Measurements from ENCODE around the gene ATCAY. TPM values are rescaled to one million over a fixed set of nuclear protein-coding genes. Genes with fewer than 3 reads are reported as not detected.

The ATCAY gene
- polyA plus RNA-seq, 1 donor from 2014 or later: 73.8 TPM

GRCh38 chr19:3949294-3949693, 68.8 kb downstream of the ATCAY start:
- Histone ChIP-seq H3F3A (ENCODE audit: insufficient read depth, low read length, poor library complexity, severe bottlenecking) (no peaks in the 10 kb centered on the region), H4K20me1 (ENCODE audit: insufficient read depth) (no peaks in the 10 kb centered on the region), H3K27ac (ENCODE audit: low read length) (no peak overlapping the region), H3K79me2 (replicated peaks; ENCODE audit: insufficient read depth, low read length) (no peaks in the 10 kb centered on the region), H3K9me3 (ENCODE audit: low read length) (no peaks in the 10 kb centered on the region), H3K36me3 (ENCODE audit: insufficient read depth, low read length) (no peaks in the 10 kb centered on the region), H3K4me3 (ENCODE audit: low read length) (no peak overlapping the region), H3K27me3 (ENCODE audit: insufficient read depth, low read depth, low read length) (no peaks in the 10 kb centered on the region), H3K4me2 (ENCODE audit: low read length) (no peak overlapping the region), H3K9me2 (ENCODE audit: insufficient read depth, low read length) (no peaks in the 10 kb centered on the region), H3K9ac (ENCODE audit: low read length) (no peak overlapping the region), H2AFZ (ENCODE audit: low read depth, low read length) (no peak overlapping the region)
- TF ChIP-seq EZH2 (IDR thresholded peaks at IDR 0.05; ENCODE audit: borderline replicate concordance, insufficient read depth, low read length, poor library complexity, severe bottlenecking): no peak
- no peak for TF ChIP-seq MXI1 (conservative IDR thresholded peaks at IDR 0.05; ENCODE audit: poor library complexity, severe bottlenecking)

DNA sequence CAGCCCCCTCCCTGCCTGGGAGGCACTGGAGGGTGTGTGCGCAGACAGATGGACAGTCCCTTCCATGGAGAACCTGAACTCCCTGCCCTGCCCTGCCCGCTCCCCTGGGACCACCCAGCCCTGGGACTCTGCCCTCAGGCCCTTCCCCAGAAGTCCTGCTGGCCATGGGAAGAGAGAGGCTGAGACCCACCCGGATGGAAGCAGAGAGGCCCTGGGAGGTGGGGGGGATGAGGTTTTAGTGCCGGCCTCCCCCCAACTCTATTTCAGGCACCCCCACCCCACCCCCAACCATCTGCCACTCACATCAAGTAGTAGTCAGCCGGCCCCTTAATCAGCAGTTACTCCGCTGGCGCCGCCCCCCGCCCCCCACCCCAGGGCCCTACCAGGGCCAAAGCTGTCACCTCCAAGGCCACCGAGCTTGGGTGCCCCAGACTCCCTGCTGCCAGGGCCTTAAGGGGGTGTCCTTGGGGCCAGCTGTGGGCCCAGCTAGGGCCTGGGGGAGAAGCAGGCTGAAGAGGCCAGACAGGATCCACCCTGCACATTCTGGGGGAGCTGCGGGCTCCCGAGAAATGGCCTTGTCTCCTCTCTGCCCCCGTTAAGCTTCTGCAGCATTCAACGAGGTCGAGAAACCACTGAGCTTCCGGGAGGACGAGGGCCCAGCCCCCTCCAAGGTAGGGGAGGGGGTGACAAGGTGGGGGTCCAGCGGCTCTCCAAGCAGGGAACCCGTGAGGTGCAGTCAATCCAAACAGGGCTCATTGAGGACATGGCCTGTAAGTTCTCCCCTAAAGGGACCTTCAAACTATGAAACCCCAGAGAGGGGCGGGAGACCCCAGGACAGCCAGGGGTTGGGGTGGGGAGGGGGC, 69.7 kb downstream of the ATCAY start:
- Histone ChIP-seq H3K36me3 (ENCODE audit: insufficient read depth, low read length) (no peaks in the 10 kb centered on the region), H3K9me2 (ENCODE audit: insufficient read depth, low read length) (no peaks in the 10 kb centered on the region), H3K4me3 (ENCODE audit: low read length) (no peak overlapping the region), H3K9me3 (ENCODE audit: low read length) (no peaks in the 10 kb centered on the region), H2AFZ (ENCODE audit: low read depth, low read length) (no peak overlapping the region), H3K4me2 (ENCODE audit: low read length) (no peak overlapping the region), H3K27me3 (ENCODE audit: insufficient read depth, low read depth, low read length) (no peaks in the 10 kb centered on the region), H3K79me2 (replicated peaks; ENCODE audit: insufficient read depth, low read length) (no peaks in the 10 kb centered on the region), H4K20me1 (ENCODE audit: insufficient read depth) (no peaks in the 10 kb centered on the region), H3F3A (ENCODE audit: insufficient read depth, low read length, poor library complexity, severe bottlenecking) (no peaks in the 10 kb centered on the region), H3K9ac (ENCODE audit: low read length) (no peak overlapping the region), H3K27ac (ENCODE audit: low read length) (no peak overlapping the region)
- TF ChIP-seq POLR2AphosphoS5 (IDR thresholded peaks at IDR 0.05): no peak
- TF ChIP-seq CTCF (IDR thresholded peaks at IDR 0.05; ENCODE audit: poor library complexity, severe bottlenecking): no peak
- no peak for TF ChIP-seq EZH2 (IDR thresholded peaks at IDR 0.05; ENCODE audit: borderline replicate concordance, insufficient read depth, low read length, poor library complexity, severe bottlenecking)
- TF ChIP-seq RAD21 (conservative IDR thresholded peaks at IDR 0.05): no peak
- TF ChIP-seq TAF1 (IDR thresholded peaks at IDR 0.05; ENCODE audit: low read depth): no peak
- no peak for TF ChIP-seq MXI1 (conservative IDR thresholded peaks at IDR 0.05; ENCODE audit: poor library complexity, severe bottlenecking)
- TF ChIP-seq EP300 (conservative IDR thresholded peaks at IDR 0.05; ENCODE audit: poor library complexity, severe bottlenecking): no peak
- TF ChIP-seq, protein P1, sequence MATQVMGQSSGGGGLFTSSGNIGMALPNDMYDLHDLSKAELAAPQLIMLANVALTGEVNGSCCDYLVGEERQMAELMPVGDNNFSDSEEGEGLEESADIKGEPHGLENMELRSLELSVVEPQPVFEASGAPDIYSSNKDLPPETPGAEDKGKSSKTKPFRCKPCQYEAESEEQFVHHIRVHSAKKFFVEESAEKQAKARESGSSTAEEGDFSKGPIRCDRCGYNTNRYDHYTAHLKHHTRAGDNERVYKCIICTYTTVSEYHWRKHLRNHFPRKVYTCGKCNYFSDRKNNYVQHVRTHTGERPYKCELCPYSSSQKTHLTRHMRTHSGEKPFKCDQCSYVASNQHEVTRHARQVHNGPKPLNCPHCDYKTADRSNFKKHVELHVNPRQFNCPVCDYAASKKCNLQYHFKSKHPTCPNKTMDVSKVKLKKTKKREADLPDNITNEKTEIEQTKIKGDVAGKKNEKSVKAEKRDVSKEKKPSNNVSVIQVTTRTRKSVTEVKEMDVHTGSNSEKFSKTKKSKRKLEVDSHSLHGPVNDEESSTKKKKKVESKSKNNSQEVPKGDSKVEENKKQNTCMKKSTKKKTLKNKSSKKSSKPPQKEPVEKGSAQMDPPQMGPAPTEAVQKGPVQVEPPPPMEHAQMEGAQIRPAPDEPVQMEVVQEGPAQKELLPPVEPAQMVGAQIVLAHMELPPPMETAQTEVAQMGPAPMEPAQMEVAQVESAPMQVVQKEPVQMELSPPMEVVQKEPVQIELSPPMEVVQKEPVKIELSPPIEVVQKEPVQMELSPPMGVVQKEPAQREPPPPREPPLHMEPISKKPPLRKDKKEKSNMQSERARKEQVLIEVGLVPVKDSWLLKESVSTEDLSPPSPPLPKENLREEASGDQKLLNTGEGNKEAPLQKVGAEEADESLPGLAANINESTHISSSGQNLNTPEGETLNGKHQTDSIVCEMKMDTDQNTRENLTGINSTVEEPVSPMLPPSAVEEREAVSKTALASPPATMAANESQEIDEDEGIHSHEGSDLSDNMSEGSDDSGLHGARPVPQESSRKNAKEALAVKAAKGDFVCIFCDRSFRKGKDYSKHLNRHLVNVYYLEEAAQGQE (IDR thresholded peaks at IDR 0.05; ENCODE audit: borderline replicate concordance): no peak
